Measurements from ENCODE around the gene RMI1.

GRCh38 chr9:83977196-83977595, 3.4 kb upstream of the RMI1 start:
- no peak for TF ChIP-seq ZBTB21 (tag by site-specific recombination; IDR thresholded peaks at IDR 0.05)
- TF ChIP-seq ZNF24 (tag by site-specific recombination; IDR thresholded peaks at IDR 0.05), result no peak
- no peak for TF ChIP-seq ZNF670 (tag by site-specific recombination; IDR thresholded peaks at IDR 0.05; ENCODE audit: low read depth)
- TF ChIP-seq MZF1 (tag by site-specific recombination; IDR thresholded peaks at IDR 0.05; ENCODE audit: borderline replicate concordance), result no peak
- no peak for TF ChIP-seq CTCF (tag by site-specific recombination; IDR thresholded peaks at IDR 0.05)

All from HEK293 (cell line).